Activated T-cell treated with anti-CD3 and anti-CD28 coated beads, Interleukin-2, amount 50 U/mL, for 4 hours (primary cell): ENCODE measurements around the gene BCL7B. TPM values are rescaled to one million over a fixed set of nuclear protein-coding genes. Genes with fewer than 3 reads are reported as not detected.
"Not testable (repeated sequence)": the region's sequence is repeated elsewhere in the genome, so short reads cannot be mapped to it uniquely, and the experiment has no call there.

Experiments used
- ATAC-seq, 2 donors: fragments of 200-7000 bp; cut with Tn5 transposase; one replicate each; pipeline ENCODE4 v1.10.0; 2021
- DNase-seq: peaks from one replicate; pipeline ENCODE4 v3.0.0-alpha.2; 2020
- H3K27me3 Mint-ChIP-seq: one replicate; pipeline ENCODE4 v1.8.0; 2021; ENCODE audit warnings: low read depth, mixed read lengths
- H3K36me3 Mint-ChIP-seq: one replicate; pipeline ENCODE4 v1.8.0; 2022; ENCODE audit warnings: mixed read lengths; ENCODE audit not compliant: insufficient read depth
- H3K4me1 Mint-ChIP-seq: one replicate; pipeline ENCODE4 v1.8.0; 2021; ENCODE audit warnings: low read depth, mixed read lengths
- H3K4me3 Mint-ChIP-seq: one replicate; pipeline ENCODE4 v1.8.0; 2021; ENCODE audit warnings: mild to moderate bottlenecking, moderate library complexity, mixed read lengths
- H3K9me3 Mint-ChIP-seq: one replicate; pipeline ENCODE4 v1.8.0; 2021; ENCODE audit warnings: mixed read lengths
- total RNA-seq, 3 donors: library from RNA; stranded (reverse); gene quantifications; one replicate each; pipeline ENCODE4 v1.2.1, GENCODE V29; 2021

Gene BCL7B
- total RNA-seq, 3 donors from 2014 or later: 74.8 to 76.3 (median 74.9) TPM

- peak overlapping the region; percentile 73 for H3K4me3 Mint-ChIP-seq
- H3K36me3 Mint-ChIP-seq: peaks cover 10% of the 10 kb centered on the region
- DNase-seq: no peak
- H3K9me3 Mint-ChIP-seq: no peaks in the 10 kb centered on the region
- H3K27me3 Mint-ChIP-seq: no peaks in the 10 kb centered on the region
- peak; percentile 34 to 35 for ATAC-seq
- peaks cover 21% of the 10 kb centered on the region for H3K4me1 Mint-ChIP-seq
Observed at GRCh38 chr7:73565675-73566340, 8.3 kb upstream of the BCL7B start.

GRCh38 chr7:73560109-73560835, 2.8 kb upstream of the BCL7B start:
- Mint-ChIP-seq H3K36me3 (no peaks in the 10 kb centered on the region), H3K27me3 (no peaks in the 10 kb centered on the region), H3K4me3 (peak overlapping the region; percentile 11), H3K4me1 (peaks cover 16% of the 10 kb centered on the region), H3K9me3 (no peaks in the 10 kb centered on the region)
- no peak for ATAC-seq
- DNase-seq: no peak

DNA sequence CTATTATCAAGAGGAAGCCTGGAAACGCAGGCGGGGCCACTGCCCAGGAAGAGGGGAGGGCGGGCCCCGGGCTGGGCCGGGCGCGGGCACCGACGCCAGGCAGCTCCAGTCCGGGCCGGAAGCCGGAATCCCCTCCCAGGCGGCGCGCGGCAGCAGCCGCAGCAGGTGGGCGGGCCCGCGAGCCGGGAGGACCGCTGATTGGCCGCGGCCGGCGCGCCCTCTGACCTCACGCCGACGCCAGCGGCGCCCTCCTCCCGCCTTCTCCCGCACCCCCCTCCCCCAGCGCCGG, 438 bp downstream of the BCL7B start:
- peaks cover 9% of the 10 kb centered on the region for H3K36me3 Mint-ChIP-seq
- peak; percentile 92 to 94 for ATAC-seq

GRCh38 chr7:73556208-73557107, 1.0 kb downstream of the BCL7B start:
- Mint-ChIP-seq H3K4me3 (peak overlapping the region; percentile 92), H3K4me1 (peaks cover 32% of the 10 kb centered on the region), H3K9me3 (no peaks in the 10 kb centered on the region), H3K27me3 (no peaks in the 10 kb centered on the region), H3K36me3 (peaks cover 10% of the 10 kb centered on the region)
- DNase-seq (no peak), ATAC-seq (no peak)

More for the DNA sequence above, 438 bp downstream of the BCL7B start:
- Mint-ChIP-seq H3K4me1 (peaks cover 31% of the 10 kb centered on the region), H3K27me3 (no peaks in the 10 kb centered on the region), H3K9me3 (no peaks in the 10 kb centered on the region), H3K4me3 (peak overlapping the region; percentile 92)
- peak; percentile 85 for DNase-seq

DNA sequence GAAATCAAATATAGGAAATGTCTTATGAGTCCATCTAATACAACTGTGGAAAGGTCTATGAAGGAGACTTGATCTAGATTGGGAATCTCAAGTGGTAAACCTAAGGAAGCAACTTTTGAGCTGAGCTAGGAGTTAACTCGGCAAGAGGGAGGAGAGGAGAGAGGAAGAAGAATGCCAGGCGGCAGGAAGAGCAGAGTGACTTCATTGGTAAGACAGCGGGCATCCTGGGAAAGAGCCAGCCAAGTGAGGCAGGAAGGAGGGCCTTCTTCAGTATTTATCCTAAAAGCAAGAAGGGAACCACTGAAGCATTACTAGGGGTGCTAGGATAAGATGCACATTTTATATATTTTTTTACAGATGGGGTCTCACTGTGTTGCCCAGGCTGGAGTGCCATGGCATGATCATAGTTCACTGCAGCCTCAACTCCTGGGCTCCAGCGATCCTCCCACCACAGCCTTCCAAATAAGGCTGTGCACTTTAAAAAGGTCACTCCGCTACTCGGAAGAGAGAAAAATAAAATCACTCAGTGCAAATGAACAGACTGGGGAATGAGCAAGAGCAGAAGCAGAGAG, 2.0 kb downstream of the BCL7B start:
- no peak for ATAC-seq

DNA sequence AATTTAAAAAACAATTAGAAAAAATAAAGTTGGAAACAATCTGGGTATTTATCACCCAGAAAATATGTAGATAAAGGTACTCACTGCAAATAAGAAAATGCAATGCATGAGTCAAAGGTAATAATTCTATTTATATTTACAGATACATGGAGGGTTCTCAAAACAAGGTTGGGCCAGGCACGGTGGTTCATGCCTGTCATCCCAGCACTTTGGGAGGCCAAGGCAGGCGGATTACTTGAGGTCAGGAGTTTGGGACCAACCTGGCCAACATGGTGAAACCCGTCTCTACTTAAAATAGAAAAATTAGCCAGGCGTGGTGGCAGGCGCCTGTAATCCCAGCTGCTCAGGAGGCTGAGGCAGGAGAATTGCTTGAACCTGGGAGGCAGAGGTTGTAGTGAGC, 7.4 kb downstream of the BCL7B start:
- Mint-ChIP-seq H3K4me1 (peaks cover 38% of the 10 kb centered on the region), H3K36me3 (peaks cover 21% of the 10 kb centered on the region)
- not testable (repeated sequence) for H3K4me3 Mint-ChIP-seq, H3K27me3 Mint-ChIP-seq, DNase-seq, ATAC-seq, H3K9me3 Mint-ChIP-seq

More for the DNA sequence above, 2.0 kb downstream of the BCL7B start:
- no peaks in the 10 kb centered on the region for H3K9me3 Mint-ChIP-seq
- DNase-seq: no peak
- peak overlapping the region; percentile 92 for H3K4me3 Mint-ChIP-seq
- H3K36me3 Mint-ChIP-seq: peaks cover 13% of the 10 kb centered on the region
- H3K4me1 Mint-ChIP-seq: peaks cover 34% of the 10 kb centered on the region
- no peaks in the 10 kb centered on the region for H3K27me3 Mint-ChIP-seq

DNA sequence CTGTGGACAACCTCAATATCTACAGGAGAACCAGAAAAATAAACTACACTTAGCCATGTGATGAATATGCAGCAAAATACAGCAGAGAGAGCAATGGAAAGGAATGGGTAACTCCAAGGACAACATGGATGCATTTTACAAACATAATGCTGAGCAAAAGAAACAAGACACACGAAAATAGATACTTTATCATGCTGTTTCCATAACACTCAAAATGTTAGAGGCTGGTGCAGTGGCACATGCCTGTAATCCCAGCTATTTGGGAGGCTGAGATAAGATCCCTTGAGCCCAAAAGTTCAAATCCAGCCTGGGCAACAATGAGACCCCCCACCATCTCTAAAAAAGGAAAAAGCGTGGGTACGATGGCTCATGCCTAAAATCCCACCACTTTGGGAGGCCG, 8.3 kb downstream of the BCL7B start:
- Mint-ChIP-seq H3K27me3 (no peaks in the 10 kb centered on the region), H3K4me1 (peaks cover 31% of the 10 kb centered on the region), H3K4me3 (no peak overlapping the region), H3K9me3 (no peaks in the 10 kb centered on the region), H3K36me3 (peaks cover 16% of the 10 kb centered on the region)
- DNase-seq: no peak
- ATAC-seq: no peak

GRCh38 chr7:73547841-73548240, 9.6 kb downstream of the BCL7B start:
- H3K4me1 Mint-ChIP-seq: peaks cover 31% of the 10 kb centered on the region

DNA sequence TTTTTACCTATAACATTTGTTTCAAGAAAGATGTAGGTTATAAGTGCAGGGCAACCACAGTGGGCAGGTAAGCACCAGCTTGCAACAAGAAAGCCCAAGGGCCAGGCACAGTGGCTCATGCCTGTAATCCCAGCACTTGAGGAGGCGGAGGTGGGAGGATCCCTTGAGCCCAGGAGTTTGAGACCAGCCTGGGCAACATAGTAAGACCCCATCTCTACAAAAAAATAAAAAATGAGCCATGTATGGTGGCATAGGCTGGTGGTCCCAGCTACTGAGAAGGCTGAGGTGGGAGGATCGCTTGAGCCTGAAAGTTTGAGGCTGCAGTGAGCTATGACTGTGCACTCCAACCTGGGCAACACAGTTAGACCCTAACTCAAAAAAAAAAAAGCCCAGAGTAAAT, 12.8 kb downstream of the BCL7B start:
- no peak for ATAC-seq
- Mint-ChIP-seq H3K9me3 (no peaks in the 10 kb centered on the region), H3K4me3 (no peak overlapping the region), H3K36me3 (peaks cover 26% of the 10 kb centered on the region), H3K4me1 (peaks cover 26% of the 10 kb centered on the region), H3K27me3 (no peaks in the 10 kb centered on the region)
- DNase-seq: no peak

More at GRCh38 chr7:73547841-73548240, 9.6 kb downstream of the BCL7B start:
- H3K9me3 Mint-ChIP-seq: no peaks in the 10 kb centered on the region
- DNase-seq (no peak), ATAC-seq (no peak)
- no peak overlapping the region for H3K4me3 Mint-ChIP-seq
- H3K36me3 Mint-ChIP-seq: peaks cover 21% of the 10 kb centered on the region
- no peaks in the 10 kb centered on the region for H3K27me3 Mint-ChIP-seq

GRCh38 chr7:73541722-73542121, 15.8 kb downstream of the BCL7B start:
- H3K9me3 Mint-ChIP-seq: no peaks in the 10 kb centered on the region
- H3K36me3 Mint-ChIP-seq: peaks cover 41% of the 10 kb centered on the region
- ATAC-seq: no peak
- no peak overlapping the region for H3K4me3 Mint-ChIP-seq
- no peak for DNase-seq
- no peaks in the 10 kb centered on the region for H3K27me3 Mint-ChIP-seq
- peaks cover 9% of the 10 kb centered on the region for H3K4me1 Mint-ChIP-seq

DNA sequence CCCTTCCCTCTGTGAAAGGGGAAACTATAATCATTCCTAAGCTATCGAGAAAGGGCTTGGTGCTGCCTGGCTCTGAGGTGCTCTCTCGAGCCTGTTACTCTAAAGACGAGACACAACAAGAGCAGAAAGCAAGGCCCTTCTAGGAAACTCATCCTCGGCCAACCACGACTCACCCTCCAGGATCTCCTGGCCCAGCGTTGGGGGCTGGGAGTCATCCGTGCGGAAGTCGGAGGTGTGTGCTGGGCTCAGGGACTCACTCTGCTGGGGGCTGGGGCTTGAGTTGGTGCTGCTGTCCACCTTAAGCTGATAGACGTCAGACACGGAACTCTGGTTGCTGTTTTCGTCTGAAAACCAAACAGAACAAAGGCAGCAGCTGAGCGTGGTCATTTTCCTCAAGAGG, 17.8 kb downstream of the BCL7B start:
- H3K27me3 Mint-ChIP-seq: no peaks in the 10 kb centered on the region
- peaks cover 46% of the 10 kb centered on the region for H3K36me3 Mint-ChIP-seq
- no peak for DNase-seq
- peaks cover 3% of the 10 kb centered on the region for H3K4me1 Mint-ChIP-seq
- H3K9me3 Mint-ChIP-seq: no peaks in the 10 kb centered on the region
- no peak overlapping the region for H3K4me3 Mint-ChIP-seq
- ATAC-seq: no peak

GRCh38 chr7:73538510-73538909, 19.0 kb downstream of the BCL7B start:
- not testable (repeated sequence) for H3K4me1 Mint-ChIP-seq, H3K27me3 Mint-ChIP-seq, ATAC-seq

DNA sequence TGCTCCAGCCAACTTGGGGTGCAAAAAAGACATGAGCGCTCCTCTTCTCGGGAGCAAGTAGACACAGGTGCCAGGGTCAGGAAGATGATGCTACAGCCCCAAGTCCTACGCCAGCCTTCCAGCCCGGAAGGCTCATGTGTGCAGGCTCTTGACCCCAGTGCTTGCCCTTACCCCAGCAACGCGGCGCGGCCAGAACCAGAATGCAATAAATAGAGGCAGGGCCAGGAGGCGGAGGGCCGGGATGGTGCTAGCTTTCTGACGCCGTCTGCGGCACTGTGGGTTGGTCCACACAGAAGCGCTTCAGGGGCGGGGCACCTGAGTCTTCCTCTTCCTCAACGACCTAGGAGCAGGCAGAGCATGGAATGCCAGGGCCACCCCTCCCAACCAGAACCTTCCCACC, 20.4 kb downstream of the BCL7B start:
- ATAC-seq (no peak), DNase-seq (no peak)
- Mint-ChIP-seq H3K4me3 (no peak overlapping the region), H3K36me3 (peaks cover 32% of the 10 kb centered on the region), H3K27me3 (no peaks in the 10 kb centered on the region), H3K4me1 (no peaks in the 10 kb centered on the region), H3K9me3 (no peaks in the 10 kb centered on the region)

More at GRCh38 chr7:73538510-73538909, 19.0 kb downstream of the BCL7B start:
- H3K4me3 Mint-ChIP-seq, H3K9me3 Mint-ChIP-seq, DNase-seq: not testable (repeated sequence)
- H3K36me3 Mint-ChIP-seq: peaks cover 43% of the 10 kb centered on the region

GRCh38 chr7:73536479-73536878, 21.0 kb downstream of the BCL7B start:
- H3K9me3 Mint-ChIP-seq: no peaks in the 10 kb centered on the region
- no peak for DNase-seq
- no peak overlapping the region for H3K4me3 Mint-ChIP-seq
- H3K36me3 Mint-ChIP-seq: peaks cover 29% of the 10 kb centered on the region
- no peaks in the 10 kb centered on the region for H3K4me1 Mint-ChIP-seq
- no peaks in the 10 kb centered on the region for H3K27me3 Mint-ChIP-seq
- no peak for ATAC-seq
